ENCODE results near the gene NPIPA3. TPM values are rescaled to one million over a fixed set of nuclear protein-coding genes. Genes with fewer than 3 reads are reported as not detected.

NPIPA3 gene
- 1.0 to 1.8 TPM (median 1.6 TPM) in 5 replicates for total RNA-seq (2022; extraction: Qiagen RNA extraction)

DNA sequence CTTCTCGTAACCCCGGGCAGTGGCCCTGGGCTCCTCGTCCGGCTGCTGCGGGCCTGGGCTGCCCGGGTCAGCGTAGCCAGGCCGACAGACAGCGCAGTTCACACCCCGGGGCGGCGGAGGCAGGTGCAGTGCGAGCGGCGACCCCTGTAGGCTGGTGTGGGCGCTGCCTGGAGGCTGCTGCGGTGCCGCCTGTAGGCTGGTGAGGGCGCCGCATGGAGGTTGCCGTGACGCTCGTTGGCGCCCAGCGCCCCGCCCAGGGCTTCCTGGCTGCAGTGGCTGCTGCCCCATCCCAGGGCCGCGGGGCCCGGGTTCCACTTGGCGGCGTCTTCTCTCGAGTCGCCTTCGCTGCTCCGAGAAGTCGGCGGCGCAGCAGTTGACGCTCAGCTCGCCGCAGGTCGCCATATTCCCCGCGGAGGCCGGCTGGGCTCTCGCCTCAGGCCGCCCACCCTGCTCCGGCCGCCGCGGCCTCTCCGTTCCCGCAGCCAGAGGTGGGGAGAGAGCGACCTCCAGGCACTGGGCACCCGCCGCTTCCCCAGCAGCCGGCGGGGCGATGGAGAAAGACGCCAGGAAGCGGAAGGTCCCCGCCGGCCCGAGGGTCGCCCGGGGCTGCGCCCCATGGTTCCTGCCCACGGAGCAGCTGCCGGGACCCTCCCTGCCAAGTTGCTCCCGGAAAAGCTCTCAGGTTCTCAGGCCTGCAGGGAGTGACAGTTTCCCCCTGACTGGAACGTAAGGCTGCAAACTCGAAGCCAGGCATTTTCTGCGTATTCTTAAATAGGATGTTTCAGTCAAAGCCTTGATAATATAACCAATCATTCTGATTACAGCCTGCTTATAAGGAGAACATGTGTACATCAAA is at the start of gene NPIPA3:
Gene NPIPA3 (plus strand): TSS at position 256 of the 856 bp plus-strand sequence. CDS start 5,533 bp downstream, outside the sequence.

DNA sequence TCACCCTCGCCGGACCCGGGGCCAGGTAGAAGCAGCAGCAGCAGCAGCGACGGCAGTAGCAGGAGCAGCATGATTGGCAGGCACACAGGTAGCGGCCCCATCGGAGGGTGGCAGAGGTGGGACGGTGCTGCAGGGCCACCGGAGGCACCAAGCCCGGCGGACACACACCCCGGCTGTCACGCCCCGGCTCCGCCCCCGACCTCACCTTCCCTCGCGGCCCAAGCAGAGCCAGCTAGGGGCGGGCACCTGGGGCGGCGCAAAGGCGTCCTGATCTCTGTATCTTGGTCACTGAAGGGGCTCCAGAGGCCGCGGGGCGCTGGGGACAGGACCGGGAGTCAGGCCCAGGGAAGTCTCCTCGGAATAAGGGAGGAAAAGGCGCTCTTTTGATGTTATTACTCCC is 9.1 kb upstream of the NPIPA3 start, which contains the start of gene PLA2G10:
Gene PLA2G10 (minus strand): TSS at position 180 of the 400 bp plus-strand sequence. CDS start 79 bp downstream, at position 101.

DNA sequence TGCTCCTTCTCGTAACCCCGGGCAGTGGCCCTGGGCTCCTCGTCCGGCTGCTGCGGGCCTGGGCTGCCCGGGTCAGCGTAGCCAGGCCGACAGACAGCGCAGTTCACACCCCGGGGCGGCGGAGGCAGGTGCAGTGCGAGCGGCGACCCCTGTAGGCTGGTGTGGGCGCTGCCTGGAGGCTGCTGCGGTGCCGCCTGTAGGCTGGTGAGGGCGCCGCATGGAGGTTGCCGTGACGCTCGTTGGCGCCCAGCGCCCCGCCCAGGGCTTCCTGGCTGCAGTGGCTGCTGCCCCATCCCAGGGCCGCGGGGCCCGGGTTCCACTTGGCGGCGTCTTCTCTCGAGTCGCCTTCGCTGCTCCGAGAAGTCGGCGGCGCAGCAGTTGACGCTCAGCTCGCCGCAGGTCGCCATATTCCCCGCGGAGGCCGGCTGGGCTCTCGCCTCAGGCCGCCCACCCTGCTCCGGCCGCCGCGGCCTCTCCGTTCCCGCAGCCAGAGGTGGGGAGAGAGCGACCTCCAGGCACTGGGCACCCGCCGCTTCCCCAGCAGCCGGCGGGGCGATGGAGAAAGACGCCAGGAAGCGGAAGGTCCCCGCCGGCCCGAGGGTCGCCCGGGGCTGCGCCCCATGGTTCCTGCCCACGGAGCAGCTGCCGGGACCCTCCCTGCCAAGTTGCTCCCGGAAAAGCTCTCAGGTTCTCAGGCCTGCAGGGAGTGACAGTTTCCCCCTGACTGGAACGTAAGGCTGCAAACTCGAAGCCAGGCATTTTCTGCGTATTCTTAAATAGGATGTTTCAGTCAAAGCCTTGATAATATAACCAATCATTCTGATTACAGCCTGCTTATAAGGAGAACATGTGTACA is 39.3 kb downstream of the NPIPA3 start, which contains the start of gene NPIPA2:
Gene NPIPA2 (plus strand): TSS at position 261 of the 856 bp plus-strand sequence. CDS start 5,533 bp downstream, outside the sequence.

Other genes with a start within 250 kb of the NPIPA3 start
- 36.0 to 53.1 TPM (median 37.2 TPM) in 5 replicates for gene PARN, start 73.2 kb upstream of the NPIPA3 start, total RNA-seq (2022; extraction: Qiagen RNA extraction)
- 111 to 139 TPM (median 126 TPM) in 5 replicates for gene BFAR, start 70.5 kb upstream of the NPIPA3 start, total RNA-seq (2022; extraction: Qiagen RNA extraction)
- gene PLA2G10, start 9.1 kb upstream of the NPIPA3 start, total RNA-seq (2022; extraction: Qiagen RNA extraction): 0.24 to 0.65 TPM (median 0.31 TPM) in 5 replicates
- 0.78 to 2.5 TPM (median 1.8 TPM) in 5 replicates for gene NPIPA2, start 39.1 kb downstream of the NPIPA3 start, total RNA-seq (2022; extraction: Qiagen RNA extraction)
- gene NOMO1, start 130.3 kb downstream of the NPIPA3 start, total RNA-seq (2022; extraction: Qiagen RNA extraction): 91.2 to 100 TPM (median 98.3 TPM) in 5 replicates
- 36.6 to 53.0 TPM (median 46.1 TPM) in 5 replicates for gene NPIPA1, start 234.0 kb downstream of the NPIPA3 start, total RNA-seq (2022; extraction: Qiagen RNA extraction)

Data from A549 treated with Mapracorat at 1 μM for 4 hours (cell line).